GM18508 (cell line): Measurements from ENCODE around the gene PREX1.
"Not testable (repeated sequence)": the region's sequence is repeated elsewhere in the genome, so short reads cannot be mapped to it uniquely, and the experiment has no call there.

Source experiments
- ATAC-seq: cut with Tn5 transposase; IDR thresholded peaks from one replicate; pipeline ENCODE4 v1.9.1; 2021; ENCODE audit warnings: moderate number of reproducible peaks; ENCODE audit not compliant: insufficient read depth, unreplicated experiment

Gene PREX1, protein sequence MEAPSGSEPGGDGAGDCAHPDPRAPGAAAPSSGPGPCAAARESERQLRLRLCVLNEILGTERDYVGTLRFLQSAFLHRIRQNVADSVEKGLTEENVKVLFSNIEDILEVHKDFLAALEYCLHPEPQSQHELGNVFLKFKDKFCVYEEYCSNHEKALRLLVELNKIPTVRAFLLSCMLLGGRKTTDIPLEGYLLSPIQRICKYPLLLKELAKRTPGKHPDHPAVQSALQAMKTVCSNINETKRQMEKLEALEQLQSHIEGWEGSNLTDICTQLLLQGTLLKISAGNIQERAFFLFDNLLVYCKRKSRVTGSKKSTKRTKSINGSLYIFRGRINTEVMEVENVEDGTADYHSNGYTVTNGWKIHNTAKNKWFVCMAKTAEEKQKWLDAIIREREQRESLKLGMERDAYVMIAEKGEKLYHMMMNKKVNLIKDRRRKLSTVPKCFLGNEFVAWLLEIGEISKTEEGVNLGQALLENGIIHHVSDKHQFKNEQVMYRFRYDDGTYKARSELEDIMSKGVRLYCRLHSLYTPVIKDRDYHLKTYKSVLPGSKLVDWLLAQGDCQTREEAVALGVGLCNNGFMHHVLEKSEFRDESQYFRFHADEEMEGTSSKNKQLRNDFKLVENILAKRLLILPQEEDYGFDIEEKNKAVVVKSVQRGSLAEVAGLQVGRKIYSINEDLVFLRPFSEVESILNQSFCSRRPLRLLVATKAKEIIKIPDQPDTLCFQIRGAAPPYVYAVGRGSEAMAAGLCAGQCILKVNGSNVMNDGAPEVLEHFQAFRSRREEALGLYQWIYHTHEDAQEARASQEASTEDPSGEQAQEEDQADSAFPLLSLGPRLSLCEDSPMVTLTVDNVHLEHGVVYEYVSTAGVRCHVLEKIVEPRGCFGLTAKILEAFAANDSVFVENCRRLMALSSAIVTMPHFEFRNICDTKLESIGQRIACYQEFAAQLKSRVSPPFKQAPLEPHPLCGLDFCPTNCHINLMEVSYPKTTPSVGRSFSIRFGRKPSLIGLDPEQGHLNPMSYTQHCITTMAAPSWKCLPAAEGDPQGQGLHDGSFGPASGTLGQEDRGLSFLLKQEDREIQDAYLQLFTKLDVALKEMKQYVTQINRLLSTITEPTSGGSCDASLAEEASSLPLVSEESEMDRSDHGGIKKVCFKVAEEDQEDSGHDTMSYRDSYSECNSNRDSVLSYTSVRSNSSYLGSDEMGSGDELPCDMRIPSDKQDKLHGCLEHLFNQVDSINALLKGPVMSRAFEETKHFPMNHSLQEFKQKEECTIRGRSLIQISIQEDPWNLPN (N-terminal part only)

DNA sequence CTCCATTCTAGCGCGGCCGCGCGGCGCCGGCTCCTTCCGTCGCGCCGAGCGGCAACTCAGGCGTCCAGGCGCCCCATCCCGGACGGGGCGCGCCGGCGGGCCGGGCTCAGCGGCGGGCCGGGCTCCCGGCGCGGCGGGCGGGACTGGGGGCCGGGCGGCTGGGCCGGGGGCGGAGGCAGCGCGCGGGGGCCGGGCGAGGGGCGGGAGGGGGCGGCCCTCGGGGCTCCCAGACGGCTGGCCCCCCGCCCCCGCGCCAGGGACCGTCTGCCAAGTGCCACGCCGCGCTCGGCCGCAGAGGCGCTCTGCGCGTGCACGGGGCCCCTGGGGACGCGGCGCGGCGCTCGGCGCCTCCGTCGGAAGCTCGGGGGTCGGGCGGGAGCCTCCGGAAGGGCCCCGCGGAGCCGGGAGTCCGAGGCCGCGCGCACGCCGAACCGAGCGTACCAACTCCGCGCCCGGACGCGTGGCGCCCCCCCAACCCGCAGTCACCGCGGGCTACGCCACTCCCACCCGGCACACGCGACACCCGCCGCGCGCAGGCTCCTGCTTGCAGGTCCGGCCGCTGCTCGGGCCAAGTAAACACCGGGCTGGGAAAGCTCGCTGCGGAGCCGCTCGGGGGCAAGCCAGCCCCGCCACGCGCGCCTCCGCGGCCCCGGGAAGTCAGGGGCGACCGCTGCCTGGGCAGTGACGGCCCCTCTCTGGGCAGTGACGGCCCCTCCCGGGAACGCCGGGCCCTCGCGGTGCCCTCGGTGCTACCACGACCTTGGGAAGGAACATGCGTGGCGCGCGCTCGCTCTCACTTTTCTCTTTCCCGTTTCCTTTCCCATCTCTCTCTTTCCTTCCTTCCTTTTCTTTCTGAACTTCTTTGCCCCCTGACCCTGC lies at the start of gene PREX1:
Gene PREX1 (minus strand): TSS at position 145 of the 879 bp plus-strand sequence. CDS start 139 bp downstream, at position 6.
- no peak for ATAC-seq

DNA sequence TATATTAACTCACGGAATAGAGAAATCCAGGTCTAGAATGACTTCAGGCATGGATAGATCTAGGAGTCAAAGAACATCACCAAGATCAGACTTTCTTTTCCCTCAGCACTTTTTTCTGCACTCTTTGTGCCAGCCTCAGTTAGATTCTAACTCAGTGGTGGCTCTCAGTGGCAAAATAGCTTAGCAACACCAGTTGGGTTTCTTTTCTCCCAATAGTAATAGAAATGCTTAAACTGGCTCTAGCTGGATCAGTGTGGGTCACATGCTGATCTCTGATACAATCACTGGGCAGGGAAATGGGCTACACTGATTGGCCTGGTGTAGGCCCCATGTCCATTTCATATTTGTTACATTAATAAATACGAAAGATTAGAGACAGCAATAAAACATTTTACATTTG lies 49.5 kb upstream of the PREX1 start:
- no peak for ATAC-seq

DNA sequence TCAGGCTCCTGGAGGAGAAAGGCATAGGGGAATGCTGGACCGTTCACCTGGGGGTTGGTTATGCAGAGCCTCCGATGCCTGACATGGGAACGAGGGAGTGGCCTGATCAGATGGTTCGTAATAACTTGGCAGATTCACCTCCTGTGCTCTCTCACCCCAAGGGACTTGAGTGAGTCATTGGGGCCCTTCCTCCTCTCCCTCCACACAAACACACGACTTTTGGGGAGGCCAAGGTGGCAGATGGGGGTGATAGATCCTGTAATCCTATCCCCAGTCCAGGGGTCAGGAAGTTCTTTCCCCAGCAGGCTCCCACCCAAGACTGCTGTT lies 48.1 kb upstream of the PREX1 start:
- no peak for ATAC-seq

DNA sequence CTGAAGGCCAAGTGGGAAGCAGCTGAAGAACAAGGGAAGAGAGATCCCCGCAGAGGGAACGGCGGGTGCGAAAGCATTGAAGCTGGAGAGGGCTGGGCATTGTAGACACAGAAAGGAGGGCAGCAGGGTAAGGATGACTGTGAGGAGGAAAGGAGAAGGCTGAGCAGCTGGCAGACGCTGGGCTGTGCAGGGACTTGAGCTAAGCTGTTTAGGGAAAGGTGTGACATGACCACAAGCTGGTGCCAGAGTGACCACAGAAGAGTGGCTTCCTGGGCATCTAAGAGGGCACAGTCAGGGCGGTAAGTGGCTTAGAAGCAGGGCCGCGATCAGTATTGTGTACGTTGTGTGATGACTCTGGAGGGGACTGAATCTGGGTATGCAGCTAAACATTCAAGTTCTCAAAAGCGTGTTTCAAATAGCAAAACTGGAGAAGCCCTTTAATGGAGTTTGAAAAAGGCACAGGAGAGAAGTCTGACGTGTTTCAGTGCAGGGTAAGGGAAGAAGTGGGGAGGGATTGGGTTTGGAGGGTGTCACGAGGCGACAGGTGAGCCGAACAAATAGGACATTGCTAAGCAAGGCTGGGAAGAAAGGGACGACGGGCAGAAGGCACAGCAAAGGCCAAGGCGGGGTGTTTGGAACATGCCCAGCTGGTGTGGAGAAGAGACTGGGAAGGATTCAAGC lies 47.6 kb upstream of the PREX1 start:
- ATAC-seq = no peak

DNA sequence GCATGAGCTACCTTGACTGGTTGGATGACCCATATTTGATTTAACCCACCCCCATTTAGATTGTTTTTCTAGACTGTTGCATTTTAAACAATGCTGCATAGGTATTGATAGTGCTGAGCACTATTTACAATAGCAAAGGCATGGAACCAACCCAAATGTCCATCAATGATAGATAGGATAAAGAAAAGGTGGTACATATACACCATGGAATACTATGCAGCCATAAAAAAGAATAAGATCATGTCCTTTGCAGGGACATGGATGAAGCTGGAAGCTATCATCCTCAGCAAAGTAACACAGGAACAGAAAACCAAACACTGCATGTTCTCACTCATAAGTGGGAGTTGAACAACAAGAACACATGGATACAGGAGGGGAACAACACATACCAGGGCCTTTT lies 41.6 kb upstream of the PREX1 start:
- ATAC-seq = not testable (repeated sequence)

DNA sequence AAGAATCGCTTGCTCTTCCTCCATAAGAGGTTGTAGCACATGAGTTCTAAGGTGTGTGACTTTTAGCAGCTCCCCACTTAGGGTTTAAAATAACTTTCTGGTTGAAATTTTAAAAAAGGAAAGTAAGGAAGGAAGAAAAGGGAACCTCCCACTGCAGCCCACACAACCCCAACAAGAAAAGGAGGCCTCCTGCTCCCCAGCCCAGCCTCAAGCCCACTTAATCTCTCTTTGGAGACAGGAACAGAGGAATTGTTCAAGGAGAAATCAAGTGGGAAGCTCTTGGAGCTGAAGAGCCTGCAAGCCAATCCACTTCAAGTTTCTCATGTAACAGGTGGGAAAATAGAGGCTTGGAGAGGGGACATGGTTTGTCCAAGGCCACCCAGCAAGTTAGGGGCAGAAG lies 39.1 kb upstream of the PREX1 start:
- no peak for ATAC-seq

DNA sequence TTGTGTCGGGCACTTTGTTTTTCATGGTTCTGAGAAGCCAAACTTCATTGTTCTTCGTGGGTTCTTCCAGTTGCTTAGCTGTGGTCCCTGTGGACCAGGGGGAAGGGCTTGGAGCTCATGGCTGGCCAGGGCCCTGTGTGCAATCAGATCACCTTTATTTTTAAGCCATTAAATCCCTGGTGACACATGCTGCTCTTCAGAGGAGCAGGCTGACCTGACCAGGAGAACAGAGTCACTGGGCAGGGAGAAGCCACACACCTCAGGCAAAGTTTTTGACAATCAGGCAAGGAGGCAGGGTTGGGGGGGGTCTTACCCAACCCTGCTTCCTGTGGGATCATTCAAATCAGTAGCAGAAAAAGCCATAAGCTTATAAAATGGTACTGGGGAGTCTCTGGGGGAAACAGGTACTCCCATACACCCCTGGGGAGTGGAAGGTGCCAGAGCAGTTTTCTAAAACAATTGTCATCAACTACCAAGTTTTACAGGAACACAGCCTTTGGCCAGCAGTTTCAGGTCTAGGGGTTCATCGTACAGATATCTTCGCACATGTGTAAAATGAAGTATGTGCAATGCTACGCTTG lies 37.0 kb upstream of the PREX1 start:
- ATAC-seq = no peak

DNA sequence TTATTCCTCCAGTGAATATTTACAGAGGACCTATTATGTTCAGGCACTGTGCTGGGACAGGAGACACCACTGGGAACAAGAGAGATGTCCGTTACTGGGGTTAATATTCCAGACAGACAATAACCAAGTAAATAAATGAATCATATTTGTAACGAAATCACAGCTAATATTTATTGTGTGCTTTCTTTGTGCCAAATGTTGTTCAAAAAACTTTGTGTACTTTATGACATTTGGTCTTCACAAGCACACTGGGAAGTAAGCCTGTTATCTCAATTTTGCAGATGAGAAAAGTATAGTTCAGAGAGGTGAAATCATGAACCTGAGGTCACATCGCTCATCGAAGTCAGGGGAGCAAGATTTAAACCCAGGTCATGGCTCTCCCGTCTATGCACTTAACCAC lies 36.5 kb upstream of the PREX1 start:
- no peak for ATAC-seq

DNA sequence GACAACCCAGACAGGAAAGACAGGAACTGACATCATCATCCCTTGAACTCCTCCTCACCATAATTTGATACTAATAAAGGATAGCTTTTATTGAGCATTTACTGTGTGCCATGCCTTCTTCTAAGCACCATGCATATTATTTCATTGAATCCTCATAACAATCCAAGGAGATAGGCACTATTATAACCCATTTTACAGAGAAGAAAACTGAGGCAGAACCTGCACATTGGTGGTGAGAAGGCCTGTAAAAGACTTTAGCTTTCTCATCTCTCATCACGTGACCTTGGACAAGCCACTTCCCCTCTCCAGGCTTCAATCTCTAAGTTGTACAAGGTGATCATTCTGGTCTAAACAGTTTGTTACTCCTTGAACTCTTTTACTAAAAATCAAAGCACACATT lies 34.5 kb upstream of the PREX1 start:
- ATAC-seq = no peak

DNA sequence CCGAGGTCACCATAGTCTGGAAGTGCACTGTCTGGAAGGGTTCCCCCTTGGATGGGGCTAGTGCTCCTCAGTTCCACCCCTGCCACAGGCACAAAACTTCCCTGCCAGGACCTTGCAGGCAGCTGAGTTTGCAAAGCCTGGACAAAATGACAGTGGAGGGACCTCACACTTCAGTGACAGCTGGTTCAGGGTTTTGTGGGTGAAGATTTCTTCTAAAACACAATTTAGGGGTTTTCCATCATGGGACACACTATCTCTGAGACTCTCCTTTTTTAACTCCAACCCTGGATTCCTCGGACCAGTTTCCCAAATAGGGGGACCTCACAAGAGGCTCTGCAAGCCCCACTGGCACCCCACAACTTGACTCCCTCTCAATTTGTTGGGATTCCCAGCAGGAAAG lies 33.6 kb upstream of the PREX1 start:
- no peak for ATAC-seq

DNA sequence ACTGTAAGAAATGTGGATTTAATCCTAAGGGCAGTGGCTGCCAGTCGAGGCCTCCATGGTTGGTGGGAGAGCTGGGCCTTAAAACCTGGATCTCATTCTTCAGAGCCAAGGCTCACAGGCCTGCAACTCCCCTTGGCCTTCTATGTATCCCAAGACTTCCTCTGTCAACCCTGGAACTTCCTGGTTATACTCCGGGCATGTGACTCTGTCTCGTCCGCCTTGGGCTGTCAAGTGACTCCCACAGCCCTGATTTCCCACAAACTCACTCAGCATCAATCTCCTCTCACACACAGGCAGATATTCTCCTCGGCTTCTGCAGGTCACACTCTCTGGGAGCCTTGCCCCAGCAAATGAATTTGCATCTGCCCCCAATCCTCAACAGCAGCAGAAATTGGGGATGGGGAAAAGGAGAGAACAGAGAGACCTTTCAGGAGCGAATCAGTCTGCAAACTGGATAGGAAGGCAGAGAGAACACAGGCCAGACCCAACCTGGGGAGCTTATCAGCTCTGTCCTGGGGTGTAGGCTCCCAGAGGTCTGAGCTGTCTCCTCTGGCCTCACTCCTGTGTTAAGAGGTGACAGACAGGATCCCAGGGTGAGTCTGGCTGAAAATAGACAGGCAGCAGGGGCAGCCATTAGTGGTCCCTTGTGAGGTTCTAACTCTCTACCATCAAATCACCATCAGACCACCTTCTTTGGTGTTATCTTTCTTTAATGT lies 30.4 kb upstream of the PREX1 start:
- ATAC-seq = no peak

DNA sequence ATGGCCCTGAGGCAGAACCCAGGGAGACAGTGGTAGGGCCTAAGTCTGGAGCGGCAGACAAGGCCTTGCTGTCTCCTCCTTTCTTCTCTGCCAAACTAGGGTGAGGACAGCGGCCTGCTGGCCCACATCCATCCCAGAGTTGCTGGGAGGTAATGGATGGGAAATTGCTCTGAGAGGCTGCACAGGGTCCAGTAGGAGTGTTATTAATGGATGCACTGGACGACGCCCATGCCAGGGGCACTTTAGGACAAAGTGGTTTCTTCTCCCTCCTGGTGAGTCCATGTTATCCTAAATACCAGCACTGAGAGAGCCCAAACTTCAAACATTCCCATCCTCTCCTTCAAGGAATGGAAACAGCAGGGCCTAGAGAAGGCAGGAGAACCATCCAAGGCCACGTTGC lies 28.3 kb upstream of the PREX1 start:
- no peak for ATAC-seq

DNA sequence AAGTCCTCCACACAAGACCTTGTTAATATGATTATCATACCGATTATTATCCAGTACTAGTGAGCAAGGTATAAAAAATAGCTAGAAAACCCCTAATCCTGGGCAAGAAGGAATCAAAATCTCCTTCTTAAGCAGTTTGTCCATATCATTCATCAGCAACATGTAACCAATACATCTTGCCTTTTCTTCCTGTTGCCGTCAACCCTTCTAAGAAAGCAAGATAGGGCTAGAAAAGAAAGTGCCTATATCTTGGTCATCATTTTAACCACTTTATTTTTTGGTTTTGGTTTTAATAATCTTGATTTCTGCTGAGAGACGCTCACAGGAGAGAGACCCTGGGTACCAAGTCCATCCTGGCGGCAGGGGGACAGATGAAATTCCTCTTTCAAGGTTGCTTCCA lies 27.2 kb upstream of the PREX1 start:
- ATAC-seq = no peak

DNA sequence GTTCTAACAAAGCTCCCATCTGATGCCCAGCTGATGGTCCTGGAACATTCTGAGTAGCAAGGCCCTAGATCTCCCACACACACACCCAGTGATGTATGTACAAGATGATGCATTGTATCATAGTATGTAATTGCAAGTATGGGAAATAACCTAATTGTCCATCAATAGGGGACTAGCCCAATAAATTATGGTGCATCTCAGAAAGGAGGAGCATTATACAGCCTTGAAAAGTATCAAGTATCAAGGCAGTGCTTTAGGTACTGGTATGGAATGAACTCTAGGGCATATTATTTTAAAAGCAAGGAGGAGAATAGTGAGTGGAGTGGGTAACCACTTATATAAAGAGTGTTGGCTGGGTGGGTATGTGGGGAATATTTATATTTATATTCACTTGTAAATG lies 24.8 kb upstream of the PREX1 start:
- no peak for ATAC-seq

DNA sequence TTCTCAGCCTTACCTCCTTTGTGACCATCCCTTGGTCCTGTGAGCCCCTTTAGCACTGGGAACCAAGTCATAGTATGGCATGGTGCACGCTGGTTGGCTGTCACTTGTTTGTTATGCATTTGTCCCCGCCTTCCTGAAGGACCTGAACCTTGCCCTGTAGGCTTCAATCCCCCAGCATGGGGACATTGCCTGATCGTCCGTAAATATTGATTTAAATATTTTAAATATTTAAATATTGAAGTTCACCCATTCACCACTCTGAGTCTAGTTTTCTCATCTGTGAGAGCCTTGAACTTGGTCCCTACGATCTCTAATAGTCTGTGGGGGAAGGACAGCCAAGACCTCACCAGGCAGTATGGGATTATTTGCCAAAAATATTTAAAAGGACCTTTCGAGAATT lies 23.8 kb upstream of the PREX1 start:
- no peak for ATAC-seq

DNA sequence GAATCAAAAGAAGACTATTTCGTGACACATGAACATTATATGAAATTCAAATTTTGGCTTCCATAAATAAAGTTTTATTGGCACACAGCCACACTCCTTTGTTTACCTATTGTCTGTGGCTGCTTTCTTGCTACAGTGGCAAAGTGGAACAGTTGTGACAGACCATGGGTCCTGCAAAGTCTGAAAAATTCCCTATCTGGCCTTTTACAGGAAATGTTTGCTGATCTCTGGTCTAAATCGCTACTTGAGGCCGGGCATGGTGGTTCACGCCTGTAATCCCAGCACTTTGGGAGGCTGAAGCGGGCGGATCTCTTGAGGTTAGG lies 23.1 kb upstream of the PREX1 start:
- ATAC-seq = no peak

DNA sequence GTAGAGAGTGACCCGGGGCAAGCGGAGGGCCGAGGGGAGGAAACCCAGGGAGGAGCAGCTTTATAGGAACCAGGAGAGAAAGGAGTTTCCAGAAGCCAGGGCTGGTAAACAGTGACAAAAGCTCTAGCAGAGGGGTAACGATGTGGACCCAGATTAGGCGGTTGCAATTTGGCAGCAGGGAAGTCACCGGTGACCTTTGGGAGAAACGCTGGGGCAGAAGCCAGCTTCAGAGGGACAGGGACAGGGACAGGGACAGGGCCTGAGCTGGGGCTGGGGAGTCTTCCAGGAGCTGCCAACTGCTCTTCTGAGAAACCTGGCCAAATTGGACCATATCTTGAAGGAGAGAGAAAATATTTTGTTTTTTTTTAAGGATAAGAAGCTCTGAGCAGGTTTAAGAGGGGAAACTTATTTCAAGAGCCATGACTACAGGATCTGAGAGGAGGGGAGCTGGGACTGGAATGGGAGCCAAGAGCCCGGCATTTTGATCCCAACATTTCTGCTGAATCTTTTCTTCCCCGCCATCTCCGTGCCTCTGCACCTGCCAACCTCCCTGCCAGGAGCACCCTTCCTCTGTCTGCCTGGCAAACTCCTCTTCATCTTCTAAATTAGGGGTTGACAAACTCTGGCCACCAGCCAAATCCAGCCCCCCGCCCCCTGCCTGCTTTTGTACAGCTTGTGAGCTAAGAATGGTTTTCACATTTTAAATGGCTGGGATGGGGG lies 22.6 kb upstream of the PREX1 start:
- ATAC-seq = no peak

DNA sequence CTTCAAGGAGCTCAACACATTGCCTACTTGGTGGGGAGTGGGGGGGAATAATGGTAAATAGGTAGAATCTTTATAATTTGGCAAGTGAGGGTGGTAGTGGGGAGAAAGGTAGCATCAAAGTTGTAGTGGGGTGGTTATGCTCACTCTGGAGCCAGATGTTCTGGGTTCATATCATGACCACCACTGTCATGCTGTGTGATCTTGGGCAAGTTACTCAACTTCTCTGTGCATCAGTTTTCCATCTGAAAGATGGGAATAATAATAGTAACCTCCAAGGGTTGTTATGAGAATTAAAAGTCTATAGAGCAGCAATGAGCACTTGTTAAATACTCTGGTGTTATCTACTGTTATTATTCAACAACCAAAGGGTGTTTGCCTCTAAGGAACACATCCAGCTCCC lies 22.0 kb upstream of the PREX1 start:
- ATAC-seq = no peak
